SK-N-SH treated with all-trans-retinoic acid at 6 μM for 48 hours (cell line): ENCODE results near the gene SERPINE2.

ENCODE experiments used
- ATAC-seq: fragments of 200-7000 bp; cut with Tn5 transposase; 3 replicates; pipeline ENCODE4 v1.9.1; 2020; ENCODE audit warnings: mild to moderate bottlenecking, moderate library complexity
- ARNTL ChIP-seq: fragments of 450-650 bp; formaldehyde crosslinking; IDR thresholded peaks from 2 replicates; pipeline ENCODE4 v1.5.0; 2020; ENCODE audit warnings: low read depth, mild to moderate bottlenecking, moderate library complexity, borderline replicate concordance
- BACH2 ChIP-seq: fragments of 250-450 bp; sonication (Bioruptor Pico); IDR thresholded peaks from 2 replicates; pipeline ENCODE4 v1.9.0; 2021; ENCODE audit warnings: mild to moderate bottlenecking, borderline replicate concordance
- CREB5 ChIP-seq: fragments of 250-450 bp; sonication (Bioruptor Pico); IDR thresholded peaks from 2 replicates; pipeline ENCODE4 v1.5.1; 2020; ENCODE audit warnings: low read depth, mild to moderate bottlenecking, moderate library complexity
- CSRNP3 ChIP-seq: fragments of 250-450 bp; sonication (Bioruptor Pico); IDR thresholded peaks from 2 replicates; pipeline ENCODE4 v1.5.1; 2021; ENCODE audit warnings: mild to moderate bottlenecking, moderate library complexity
- ESRRG ChIP-seq: fragments of 250-450 bp; sonication (Bioruptor Pico); IDR thresholded peaks from 2 replicates; pipeline ENCODE4 v1.6.1; 2021; ENCODE audit warnings: mild to moderate bottlenecking
- ISL1 ChIP-seq: fragments of 250-450 bp; sonication (Bioruptor Pico); IDR thresholded peaks from 2 replicates; pipeline ENCODE4 v2.1.2; 2022; ENCODE audit warnings: mild to moderate bottlenecking, moderate library complexity
- OSR1 ChIP-seq: fragments of 250-450 bp; sonication (Bioruptor Pico); IDR thresholded peaks from 2 replicates; pipeline ENCODE4 v1.8.0; 2022; ENCODE audit warnings: moderate library complexity, mild to moderate bottlenecking, inconsistent platforms
- PATZ1 ChIP-seq: fragments of 250-450 bp; sonication (Bioruptor Pico); IDR thresholded peaks from 2 replicates; pipeline ENCODE4 v1.8.0; 2020; ENCODE audit warnings: mild to moderate bottlenecking, moderate library complexity, borderline replicate concordance
- POU6F1 ChIP-seq: fragments of 250-450 bp; sonication (Bioruptor Pico); IDR thresholded peaks from 2 replicates; pipeline ENCODE4 v1.8.0; 2021; ENCODE audit warnings: low read depth, mild to moderate bottlenecking, moderate library complexity, borderline replicate concordance
- PPARA ChIP-seq: fragments of 250-450 bp; sonication (Bioruptor Pico); IDR thresholded peaks from 2 replicates; pipeline ENCODE4 v1.5.0; 2020; ENCODE audit warnings: mild to moderate bottlenecking, borderline replicate concordance
- RARB ChIP-seq: fragments of 250-450 bp; sonication (Bioruptor Pico); IDR thresholded peaks from 2 replicates; pipeline ENCODE4 v1.8.0; 2021; ENCODE audit warnings: mild to moderate bottlenecking, moderate library complexity
- SNAI2 ChIP-seq: fragments of 250-450 bp; sonication (Bioruptor Pico); IDR thresholded peaks from 2 replicates; pipeline ENCODE4 v1.5.0; 2020; ENCODE audit warnings: mild to moderate bottlenecking, moderate library complexity
- TCF4 ChIP-seq: fragments of 250-450 bp; sonication (Bioruptor Pico); IDR thresholded peaks from 2 replicates; pipeline ENCODE4 v1.8.0; 2021; ENCODE audit warnings: mild to moderate bottlenecking, moderate library complexity, borderline replicate concordance
- TOX ChIP-seq: fragments of 250-450 bp; sonication (Bioruptor Pico); IDR thresholded peaks from 2 replicates; pipeline ENCODE4 v1.8.0; 2021; ENCODE audit warnings: mild to moderate bottlenecking, moderate library complexity, borderline replicate concordance
- TSHZ2 ChIP-seq: fragments of 250-450 bp; sonication (Bioruptor Pico); IDR thresholded peaks from 2 replicates; pipeline ENCODE4 v1.5.0; 2020; ENCODE audit warnings: mild to moderate bottlenecking, moderate library complexity
- ZFP3 ChIP-seq: fragments of 250-450 bp; sonication (Bioruptor Pico); IDR thresholded peaks from 2 replicates; pipeline ENCODE4 v1.5.0; 2020; ENCODE audit warnings: mild to moderate bottlenecking, moderate library complexity
- ZFP30 ChIP-seq: fragments of 450-650 bp; formaldehyde crosslinking; IDR thresholded peaks from 2 replicates; pipeline ENCODE4 v1.5.0; 2022; ENCODE audit warnings: mild to moderate bottlenecking, moderate library complexity
- ZNF565 ChIP-seq: fragments of 450-650 bp; formaldehyde crosslinking; conservative IDR thresholded peaks from 2 replicates; pipeline ENCODE4 v1.5.0; 2020; ENCODE audit warnings: low read depth, mild to moderate bottlenecking, moderate library complexity
- ZNF70 ChIP-seq: fragments of 450-650 bp; formaldehyde crosslinking; IDR thresholded peaks from 2 replicates; pipeline ENCODE4 v1.5.0; 2020; ENCODE audit warnings: mild to moderate bottlenecking, moderate library complexity
- ZNF8 ChIP-seq: fragments of 450-650 bp; formaldehyde crosslinking; IDR thresholded peaks from 2 replicates; pipeline ENCODE4 v1.5.0; 2020; ENCODE audit warnings: mild to moderate bottlenecking, moderate library complexity

SERPINE2 gene

GRCh38 chr2:223995569-223995968 is 43.5 kb downstream of the SERPINE2 start (continued):
- TF ChIP-seq CSRNP3 (CRISPR knock-in tag) (no peak), ZFP3 (CRISPR knock-in tag) (no peak), TCF4 (CRISPR knock-in tag) (no peak), OSR1 (no peak), ISL1 (CRISPR knock-in tag) (no peak), TOX (CRISPR knock-in tag) (no peak)
- TF ChIP-seq, all 23 proteins: peak for 0

- ATAC-seq, result no peak
- no peak for TF ChIP-seq ZNF565 (CRISPR knock-in tag)
- TF ChIP-seq RARB (CRISPR knock-in tag), result no peak
- TF ChIP-seq ESRRG (CRISPR knock-in tag), result no peak
- TF ChIP-seq PPARA (CRISPR knock-in tag), result no peak
- no peak for TF ChIP-seq TSHZ2 (CRISPR knock-in tag)
- TF ChIP-seq POU6F1 (CRISPR knock-in tag), result no peak
- no peak for TF ChIP-seq SNAI2 (CRISPR knock-in tag)
- no peak for TF ChIP-seq CSRNP3 (CRISPR knock-in tag)
- TF ChIP-seq ZNF8, result no peak
- no peak for TF ChIP-seq ARNTL (CRISPR knock-in tag)
- TF ChIP-seq ZNF70 (CRISPR knock-in tag), result no peak
- TF ChIP-seq CREB5 (CRISPR knock-in tag), result no peak
- no peak for TF ChIP-seq ZFP30 (CRISPR knock-in tag)
- no peak for TF ChIP-seq TCF4 (CRISPR knock-in tag)
- TF ChIP-seq PATZ1 (CRISPR knock-in tag), result no peak
- no peak for TF ChIP-seq BACH2 (CRISPR knock-in tag)
- TF ChIP-seq, all 23 proteins: peak for 0
Measured at GRCh38 chr2:223994562-223995162, 44.4 kb downstream of the SERPINE2 start.
